ENCODE data around the gene NT5DC4. TPM values are rescaled to one million over a fixed set of nuclear protein-coding genes. Genes with fewer than 3 reads are reported as not detected.

NT5DC4 gene
- total and polyA plus RNA-seq, 12 donors = 0.22 to 0.56 (median 0.24) TPM; not detected in 9

GRCh38 chr2:112787729-112788393, 67.0 kb downstream of the NT5DC4 start:
- DNase-seq = no peak
- intact Hi-C loops (cut with DNase I) = no loop called here
- WGBS, 4 donors = 80 to 88% (median 83%) methylated on average over 4 of the region's 4 CpGs
- Histone ChIP-seq H3K4me1 (replicated peaks in 1 of 2) (peaks cover 0 to 5% of the 10 kb centered on the region in 2 donors), H3K27ac (no peak overlapping the region), H3K36me3 (replicated peaks in 1 of 2) (no peaks in the 10 kb centered on the region), H3K27me3 (no peaks in the 10 kb centered on the region), H3K4me3 (no peak overlapping the region), H3K9me3 (replicated peaks in 1 of 3) (no peaks in the 10 kb centered on the region)
- TF ChIP-seq POLR2A (IDR thresholded peaks at IDR 0.05) = no peak
- TF ChIP-seq, protein P1, sequence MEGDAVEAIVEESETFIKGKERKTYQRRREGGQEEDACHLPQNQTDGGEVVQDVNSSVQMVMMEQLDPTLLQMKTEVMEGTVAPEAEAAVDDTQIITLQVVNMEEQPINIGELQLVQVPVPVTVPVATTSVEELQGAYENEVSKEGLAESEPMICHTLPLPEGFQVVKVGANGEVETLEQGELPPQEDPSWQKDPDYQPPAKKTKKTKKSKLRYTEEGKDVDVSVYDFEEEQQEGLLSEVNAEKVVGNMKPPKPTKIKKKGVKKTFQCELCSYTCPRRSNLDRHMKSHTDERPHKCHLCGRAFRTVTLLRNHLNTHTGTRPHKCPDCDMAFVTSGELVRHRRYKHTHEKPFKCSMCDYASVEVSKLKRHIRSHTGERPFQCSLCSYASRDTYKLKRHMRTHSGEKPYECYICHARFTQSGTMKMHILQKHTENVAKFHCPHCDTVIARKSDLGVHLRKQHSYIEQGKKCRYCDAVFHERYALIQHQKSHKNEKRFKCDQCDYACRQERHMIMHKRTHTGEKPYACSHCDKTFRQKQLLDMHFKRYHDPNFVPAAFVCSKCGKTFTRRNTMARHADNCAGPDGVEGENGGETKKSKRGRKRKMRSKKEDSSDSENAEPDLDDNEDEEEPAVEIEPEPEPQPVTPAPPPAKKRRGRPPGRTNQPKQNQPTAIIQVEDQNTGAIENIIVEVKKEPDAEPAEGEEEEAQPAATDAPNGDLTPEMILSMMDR (IDR thresholded peaks at IDR 0.05) = no peak

DNA sequence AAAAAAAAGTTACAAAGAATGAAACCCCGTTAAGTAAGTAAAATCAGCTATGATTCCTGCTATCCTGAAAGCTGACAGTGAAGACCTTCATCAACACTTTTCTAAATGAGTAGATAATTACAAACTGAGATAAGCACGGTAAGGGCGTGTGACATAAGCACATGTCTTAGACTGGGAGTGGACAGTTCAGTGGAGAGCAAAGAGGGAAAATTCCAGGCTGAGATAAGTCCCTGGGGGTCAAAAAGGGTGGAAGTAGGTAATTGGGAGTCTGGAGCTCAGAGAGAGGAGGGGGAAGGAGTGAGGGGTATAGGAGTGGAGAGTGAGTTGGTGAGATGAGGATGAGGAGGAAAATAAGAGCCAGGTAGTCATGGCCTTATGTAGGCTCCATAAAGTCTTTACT, 67.8 kb downstream of the NT5DC4 start:
- Histone ChIP-seq H3K9me3 (replicated peaks in 1 of 3) (no peaks in the 10 kb centered on the region), H3K27ac (no peak overlapping the region), H3K4me1 (replicated peaks in 1 of 2) (peaks cover 0 to 8% of the 10 kb centered on the region in 2 donors), H3K36me3 (replicated peaks in 1 of 2) (no peaks in the 10 kb centered on the region), H3K4me3 (no peak overlapping the region), H3K27me3 (no peaks in the 10 kb centered on the region)
- DNase-seq = no peak
- no peak for TF ChIP-seq POLR2A (IDR thresholded peaks at IDR 0.05)
- TF ChIP-seq, protein P1 (IDR thresholded peaks at IDR 0.05) = no peak
- intact Hi-C loops (cut with DNase I) = no loop called here
- 89 to 93% (median 91%) methylated on average over 3 of the region's 3 CpGs for WGBS, 4 donors

Other genes with a start within 250 kb of the NT5DC4 start
- 10 to 100 TPM in 8 of 9 donors, 1 to 10 TPM in 1; 6.3 to 24.5 (median 19.2) TPM for gene TTL, start 238.9 kb upstream of the NT5DC4 start, total RNA-seq
- gene TTL, start 238.9 kb upstream of the NT5DC4 start, polyA plus RNA-seq = 10 to 100 TPM in 2 of 3 donors, 1 to 10 TPM in 1; 9.7 to 17.5 (median 13.7) TPM
- gene POLR1B, start 178.6 kb upstream of the NT5DC4 start, total RNA-seq = 10 to 100 TPM; 10.7 to 30.3 (median 21.3) TPM
- gene POLR1B, start 178.6 kb upstream of the NT5DC4 start, polyA plus RNA-seq = 10 to 100 TPM in 1 of 3 donors, 1 to 10 TPM in 2; 4.2 to 21.6 (median 6.8) TPM
- 10 to 100 TPM; 19.1 to 56.5 (median 33.8) TPM for gene CHCHD5, start 136.4 kb upstream of the NT5DC4 start, total RNA-seq
- 10 to 100 TPM in 2 of 3 donors, 1 to 10 TPM in 1; 8.9 to 34.3 (median 29.9) TPM for gene CHCHD5, start 136.4 kb upstream of the NT5DC4 start, polyA plus RNA-seq
- gene SLC20A1, start 75.1 kb upstream of the NT5DC4 start, total RNA-seq = 10 to 100 TPM in 7 of 9 donors, 1 to 10 TPM in 2; 6.9 to 28.1 (median 22.2) TPM
- gene SLC20A1, start 75.1 kb upstream of the NT5DC4 start, polyA plus RNA-seq = 10 to 100 TPM; 14.1 to 23.8 (median 20.8) TPM
- 1 to 10 TPM in 4 of 9 donors, under 1 TPM in 4, not detected in 1; 0.35 to 6.9 (median 0.98) TPM for gene CKAP2L, start 43.6 kb downstream of the NT5DC4 start, total RNA-seq
- under 1 TPM in 2 of 3 donors, not detected in 1; 0.10 to 0.79 TPM for gene CKAP2L, start 43.6 kb downstream of the NT5DC4 start, polyA plus RNA-seq
- gene IL1A, start 63.5 kb downstream of the NT5DC4 start, total RNA-seq = under 1 TPM in 2 of 9 donors, not detected in 7; 0.18 to 0.67 TPM
- under 1 TPM in 1 of 3 donors, not detected in 2; 0.07 TPM for gene IL1A, start 63.5 kb downstream of the NT5DC4 start, polyA plus RNA-seq
- gene IL1B, start 115.8 kb downstream of the NT5DC4 start, total RNA-seq = 1 to 10 TPM in 5 of 9 donors, under 1 TPM in 3, not detected in 1; 0.44 to 2.1 (median 1.4) TPM
- gene IL1B, start 115.8 kb downstream of the NT5DC4 start, polyA plus RNA-seq = 1 to 10 TPM in 2 of 3 donors, under 1 TPM in 1; 0.72 to 5.9 (median 1.6) TPM
- under 1 TPM in 1 of 9 donors, not detected in 8; 0.33 TPM for gene IL37, start 190.1 kb downstream of the NT5DC4 start, total RNA-seq
- gene IL37, start 190.1 kb downstream of the NT5DC4 start, polyA plus RNA-seq = not detected